Transverse colon (tissue), 4 donors: ENCODE results near the gene DOCK10. TPM values are rescaled to one million over a fixed set of nuclear protein-coding genes. Genes with fewer than 3 reads are reported as not detected.

ENCODE experiments used
- DNase-seq: peaks from one replicate; pipeline ENCODE4 v3.0.0-alpha.2; 2019
- H3K27ac ChIP-seq, 4 donors: fragments of 200-600 bp; sonication (generic); 2 replicates each; pipeline ENCODE4 v1.5.1; 2016 to 2018; ENCODE audit warnings: inconsistent platforms in 4 of 4
- H3K27me3 ChIP-seq: fragments of 200-600 bp; sonication (generic); 2 replicates; pipeline ENCODE4 v1.5.1; 2017; ENCODE audit warnings: inconsistent platforms
- H3K36me3 ChIP-seq, 4 donors: fragments of 200-600 bp; sonication (generic); 2 replicates each; pipeline ENCODE4 v1.5.1; 2017 to 2019; ENCODE audit warnings: inconsistent platforms in 4 of 4
- H3K4me1 ChIP-seq, 4 donors: fragments of 200-600 bp; sonication (generic); 2 replicates each; pipeline ENCODE4 v1.5.1; 2017 to 2020; ENCODE audit warnings: inconsistent platforms in 4 of 4
- H3K4me3 ChIP-seq, 4 donors: fragments of 200-600 bp; sonication (generic); 1 replicate in 1 of 4; 2 replicates in 3 of 4; pipeline versions ENCODE4 v1.5.1 to v1.6.1; 2017 to 2019; ENCODE audit warnings: inconsistent platforms in 4 of 4
- H3K9me3 ChIP-seq, 2 donors: fragments of 200-600 bp; sonication (generic); 2 replicates each; pipeline ENCODE4 v1.5.1; 2017 to 2019; ENCODE audit warnings: inconsistent platforms in 2 of 2
- EP300 ChIP-seq: sonication (generic); formaldehyde crosslinking; IDR thresholded peaks from one replicate; pipeline ENCODE4 v1.6.1; 2017; ENCODE audit warnings: antibody characterized with exemption, low read depth
- POLR2A ChIP-seq: fragments of 450-650 bp; IDR thresholded peaks from one replicate; pipeline ENCODE4 v1.6.1; 2016; ENCODE audit warnings: antibody characterized with exemption, mild to moderate bottlenecking, moderate library complexity
- POLR2AphosphoS5 ChIP-seq, 3 donors: sonication (generic); formaldehyde crosslinking; IDR thresholded peaks; one replicate each; pipeline ENCODE4 v1.6.1; 2016; ENCODE audit warnings: antibody characterized with exemption in 3 of 3
- WGBS, 2 donors: methylation state at CpG; one replicate each; pipeline ENCODE4 v1.1.5; 2018; ENCODE audit warnings: low coverage in 1 of 2; 5-methylcytosine and 5-hydroxymethylcytosine counted together
- in situ Hi-C, 4 donors: fragments of 200-750 bp; cut with MboI; loops; one replicate each; pipeline versions ENCODE4 v1.15.0 to v1.15.1; 2017; ENCODE audit warnings: low sequenced_read_pairs in 3 of 4, low pct_ligation_motif_present in 1 of 4, low pct_unique_long_range_greater_than_20kb in 1 of 4
- intact Hi-C: fragments of 100-400 bp; cut with DNase I; formaldehyde crosslinking; loops from one replicate; pipeline ENCODE4 v1.15.1; 2023; ENCODE audit warnings: low total_unique reads
- total RNA-seq, 4 donors: library from RNA; depleted of rRNA; stranded (reverse); fragments of >200 nt; gene quantifications; one replicate each; pipeline ENCODE4 v1.1.0, GENCODE V29; 2016
- TF ChIP-seq, protein P1 (sequence below), 5 experiments: fragments of 200-600 bp in 3 of 5; fragments of 450-650 bp in 2 of 5; sonication (generic) in 3 of 5; IDR thresholded peaks; 1 replicate in 2 of 5; 2 replicates in 3 of 5; pipeline ENCODE4 v1.5.1; 2016 to 2017; ENCODE audit warnings: antibody characterized with exemption in 5 of 5, inconsistent platforms in 3 of 5, mild to moderate bottlenecking in 2 of 5, moderate library complexity in 1 of 5

The DOCK10 gene
- total RNA-seq, 4 donors from 2014 or later: 5.2 to 64.7 (median 14.5) TPM

DNA sequence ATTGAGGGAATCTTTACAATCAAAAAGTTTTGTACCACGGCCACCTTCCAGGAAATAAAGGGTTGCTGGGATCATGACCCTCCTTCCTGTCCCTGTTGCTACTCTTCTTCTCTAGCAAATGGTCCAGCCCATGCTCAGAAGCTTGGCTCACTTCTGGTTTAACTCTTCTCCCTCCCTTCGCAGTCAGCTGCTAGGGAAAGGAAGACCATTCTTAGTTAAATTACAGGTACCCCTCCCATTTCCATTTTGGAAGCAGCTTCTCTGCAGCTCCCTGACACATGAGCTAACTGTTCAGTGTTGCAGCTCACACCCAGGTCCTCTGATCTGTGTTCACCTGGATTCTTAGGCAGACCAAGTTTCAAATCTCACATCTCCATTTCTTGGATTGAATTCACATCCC lies 100.3 kb downstream of the DOCK10 start:
- H3K36me3 ChIP-seq: no peaks in the 10 kb centered on the region
- TF ChIP-seq, protein P1, sequence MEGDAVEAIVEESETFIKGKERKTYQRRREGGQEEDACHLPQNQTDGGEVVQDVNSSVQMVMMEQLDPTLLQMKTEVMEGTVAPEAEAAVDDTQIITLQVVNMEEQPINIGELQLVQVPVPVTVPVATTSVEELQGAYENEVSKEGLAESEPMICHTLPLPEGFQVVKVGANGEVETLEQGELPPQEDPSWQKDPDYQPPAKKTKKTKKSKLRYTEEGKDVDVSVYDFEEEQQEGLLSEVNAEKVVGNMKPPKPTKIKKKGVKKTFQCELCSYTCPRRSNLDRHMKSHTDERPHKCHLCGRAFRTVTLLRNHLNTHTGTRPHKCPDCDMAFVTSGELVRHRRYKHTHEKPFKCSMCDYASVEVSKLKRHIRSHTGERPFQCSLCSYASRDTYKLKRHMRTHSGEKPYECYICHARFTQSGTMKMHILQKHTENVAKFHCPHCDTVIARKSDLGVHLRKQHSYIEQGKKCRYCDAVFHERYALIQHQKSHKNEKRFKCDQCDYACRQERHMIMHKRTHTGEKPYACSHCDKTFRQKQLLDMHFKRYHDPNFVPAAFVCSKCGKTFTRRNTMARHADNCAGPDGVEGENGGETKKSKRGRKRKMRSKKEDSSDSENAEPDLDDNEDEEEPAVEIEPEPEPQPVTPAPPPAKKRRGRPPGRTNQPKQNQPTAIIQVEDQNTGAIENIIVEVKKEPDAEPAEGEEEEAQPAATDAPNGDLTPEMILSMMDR (IDR thresholded peaks at IDR 0.05): no peak
- TF ChIP-seq EP300: no peak

DNA sequence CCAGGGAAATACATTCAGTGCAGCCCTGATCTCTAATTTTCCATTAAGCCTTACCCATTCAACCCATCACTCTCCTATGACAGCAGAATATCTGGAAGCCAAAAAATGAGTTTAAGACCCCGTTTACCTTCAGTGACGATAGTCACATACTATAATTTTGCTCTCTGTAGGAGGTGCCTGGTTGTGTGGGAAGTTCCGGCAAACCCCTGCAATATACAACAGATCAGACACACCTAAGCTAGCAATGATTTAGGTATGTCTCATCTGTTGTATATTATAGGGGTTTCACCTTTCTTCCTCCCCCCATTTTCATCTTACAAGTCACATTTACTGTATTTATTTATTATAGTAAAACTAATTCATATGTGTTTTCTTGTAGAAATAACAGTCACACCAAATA lies 101.7 kb downstream of the DOCK10 start:
- intact Hi-C loops: no loop called here
- H3K9me3 ChIP-seq: no peaks in the 10 kb centered on the region
- H3K27me3 ChIP-seq: no peaks in the 10 kb centered on the region
- WGBS, 2 donors: 90 to 95% methylated on average over 3 of the region's 3 CpGs
- H3K36me3 ChIP-seq: no peaks in the 10 kb centered on the region
- TF ChIP-seq EP300 (no peak), POLR2AphosphoS5 (IDR thresholded peaks at IDR 0.05) (no peak), POLR2A (no peak)
- TF ChIP-seq, protein P1 (IDR thresholded peaks at IDR 0.05): no peak
- peaks cover 0 to 12% (median 3%) of the 10 kb centered on the region in 4 donors for H3K4me1 ChIP-seq
- no peak for DNase-seq
- no peak overlapping the region for H3K4me3 ChIP-seq
- in situ Hi-C loops: no loop called here
- H3K27ac ChIP-seq: no peak overlapping the region

More for the DNA sequence above, 100.3 kb downstream of the DOCK10 start:
- H3K4me1 ChIP-seq: peaks cover 0 to 16% (median 3%) of the 10 kb centered on the region in 4 donors
- 66 to 67% methylated on average over 2 of the region's 2 CpGs for WGBS, 2 donors
- peak overlapping the region in 1 of 4 donors; percentile 18 for H3K27ac ChIP-seq
- no peaks in the 10 kb centered on the region for H3K27me3 ChIP-seq
- in situ Hi-C loops (no loop called here), intact Hi-C loops (no loop called here)
- no peak overlapping the region for H3K4me3 ChIP-seq
- no peak for DNase-seq
- H3K9me3 ChIP-seq: no peaks in the 10 kb centered on the region

DNA sequence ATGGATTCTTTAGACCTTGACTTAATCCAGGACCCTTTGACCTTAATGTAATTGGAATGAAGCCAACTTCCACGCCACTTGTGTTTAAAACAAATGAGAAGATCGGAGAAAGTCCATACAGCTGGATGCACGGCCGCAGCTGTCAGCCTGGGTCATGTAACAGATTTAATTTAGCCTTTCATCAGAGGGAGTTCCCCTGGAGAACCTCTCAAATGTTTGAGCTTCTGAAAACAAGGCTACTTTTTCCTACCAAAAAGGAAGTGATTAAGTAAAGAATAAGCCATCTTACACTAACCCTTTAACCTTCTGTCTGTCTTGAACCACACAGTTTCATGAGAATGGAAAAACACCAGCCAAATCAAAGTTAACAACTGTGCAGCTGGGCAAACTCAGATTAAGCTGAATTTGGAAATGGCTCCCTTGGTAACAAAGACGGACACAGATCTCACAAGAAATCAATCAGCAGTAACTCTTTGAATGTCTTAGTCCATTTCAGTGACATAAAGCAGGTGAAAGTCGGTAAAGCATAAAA lies 103.6 kb downstream of the DOCK10 start:
- H3K9me3 ChIP-seq: no peaks in the 10 kb centered on the region
- H3K4me1 ChIP-seq: peaks cover 0 to 21% (median 3%) of the 10 kb centered on the region in 4 donors
- H3K36me3 ChIP-seq: no peaks in the 10 kb centered on the region
- intact Hi-C loops (no loop called here), in situ Hi-C loops (no loop called here)
- 19 to 33% methylated on average over 6 of the region's 6 CpGs for WGBS, 2 donors
- H3K27me3 ChIP-seq: no peaks in the 10 kb centered on the region
- H3K4me3 ChIP-seq: no peak overlapping the region
- TF ChIP-seq POLR2AphosphoS5 (IDR thresholded peaks at IDR 0.05): no peak
- TF ChIP-seq EP300: no peak
- TF ChIP-seq, protein P1 (IDR thresholded peaks at IDR 0.05): no peak
- no peak for TF ChIP-seq POLR2A
- H3K27ac ChIP-seq: peak overlapping the region; percentile 28 to 47 (median 36)
- DNase-seq: no peak

DNA sequence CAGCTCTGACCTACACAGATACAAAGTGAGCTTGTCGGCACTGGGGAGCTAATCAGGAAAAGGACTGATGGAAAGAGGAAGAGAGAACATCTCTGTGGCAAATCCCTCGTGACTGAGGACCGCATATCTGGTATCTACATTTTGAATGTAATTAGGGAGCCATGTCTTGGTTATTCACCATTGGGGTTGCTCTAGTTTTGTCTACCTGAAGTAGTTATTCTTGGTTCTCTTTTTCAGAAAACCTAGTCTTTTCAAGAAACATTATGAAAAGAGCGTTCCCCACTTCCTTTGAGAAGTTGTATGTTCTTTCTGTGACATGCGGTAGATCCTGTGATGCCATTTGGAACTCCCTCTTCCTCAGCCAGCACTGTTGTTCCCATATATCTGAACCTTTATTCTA lies 104.4 kb downstream of the DOCK10 start:
- no peak for DNase-seq
- peaks cover 0 to 21% (median 3%) of the 10 kb centered on the region in 4 donors for H3K4me1 ChIP-seq
- intact Hi-C loops (no loop called here), in situ Hi-C loops (no loop called here)
- TF ChIP-seq, protein P1 (IDR thresholded peaks at IDR 0.05): no peak
- no peak for TF ChIP-seq POLR2A
- TF ChIP-seq EP300: no peak
- no peak for TF ChIP-seq POLR2AphosphoS5 (IDR thresholded peaks at IDR 0.05)
- no peaks in the 10 kb centered on the region for H3K9me3 ChIP-seq
- H3K4me3 ChIP-seq: no peak overlapping the region
- 70 to 82% methylated on average over 5 of the region's 5 CpGs for WGBS, 2 donors
- H3K36me3 ChIP-seq: no peaks in the 10 kb centered on the region
- H3K27me3 ChIP-seq: no peaks in the 10 kb centered on the region
- H3K27ac ChIP-seq: peak overlapping the region; percentile 28 to 47 (median 36)
